Loucy (cell line): Measurements from ENCODE around the gene HIP1R.

Experiments used
- H2AFZ ChIP-seq: fragments of 200-600 bp; sonication (generic); 2 replicates; pipeline ENCODE4 v1.6.0; 2016; ENCODE audit warnings: antibody characterized with exemption, mild to moderate bottlenecking, low read length, moderate library complexity
- H3F3A ChIP-seq: fragments of 200-600 bp; 2 replicates; pipeline ENCODE4 v1.6.0; 2016; ENCODE audit warnings: antibody characterized with exemption, low read depth, mild to moderate bottlenecking
- H3K27me3 ChIP-seq: fragments of 200-600 bp; sonication (generic); 2 replicates; pipeline ENCODE4 v1.6.1; 2014; ENCODE audit warnings: low read length, mild to moderate bottlenecking; ENCODE audit not compliant: insufficient read depth, poor library complexity, severe bottlenecking
- H3K36me3 ChIP-seq: fragments of 200-600 bp; sonication (generic); 2 replicates; pipeline ENCODE4 v1.6.1; 2016; ENCODE audit warnings: low read length; ENCODE audit not compliant: insufficient read depth
- H3K4me1 ChIP-seq: fragments of 200-600 bp; sonication (generic); 2 replicates; pipeline ENCODE4 v1.5.1; 2014; ENCODE audit warnings: low read length, mild to moderate bottlenecking; ENCODE audit not compliant: insufficient read depth, poor library complexity, severe bottlenecking
- H3K4me2 ChIP-seq: fragments of 200-600 bp; sonication (generic); 2 replicates; pipeline ENCODE4 v1.6.0; 2014; ENCODE audit warnings: antibody characterized with exemption, low read length, low read depth, mild to moderate bottlenecking; ENCODE audit not compliant: poor library complexity, severe bottlenecking
- H3K4me3 ChIP-seq: fragments of 200-600 bp; sonication (generic); 2 replicates; pipeline ENCODE4 v1.5.1; 2014; ENCODE audit warnings: low read length, mild to moderate bottlenecking, mixed read lengths; ENCODE audit not compliant: poor library complexity, severe bottlenecking
- H3K79me2 ChIP-seq: fragments of 200-600 bp; sonication (generic); 2 replicates; pipeline ENCODE4 v1.6.1; 2014; ENCODE audit warnings: low read length; ENCODE audit not compliant: insufficient read depth
- H3K9ac ChIP-seq: fragments of 200-600 bp; sonication (generic); 2 replicates; pipeline ENCODE4 v1.6.0; 2014; ENCODE audit warnings: mild to moderate bottlenecking, low read depth, low read length, moderate library complexity; ENCODE audit not compliant: poor library complexity, severe bottlenecking
- H3K9me2 ChIP-seq: fragments of 200-600 bp; sonication (generic); replicated peaks from 2 replicates; pipeline ENCODE4 v1.6.1; 2016; ENCODE audit warnings: low read depth, low read length, mixed read lengths
- H3K9me3 ChIP-seq: fragments of 200-600 bp; sonication (generic); 2 replicates; pipeline ENCODE4 v1.6.1; 2014; ENCODE audit warnings: mild to moderate bottlenecking, antibody characterized with exemption, low read length, low read depth; ENCODE audit not compliant: insufficient read depth
- H4K20me1 ChIP-seq: fragments of 200-600 bp; sonication (generic); 2 replicates; pipeline ENCODE4 v1.6.0; 2014; ENCODE audit warnings: antibody characterized with exemption, low read length, mild to moderate bottlenecking; ENCODE audit not compliant: insufficient read depth, poor library complexity, severe bottlenecking
- CTCF ChIP-seq: fragments of 200-600 bp; sonication (generic); conservative IDR thresholded peaks from 2 replicates; pipeline ENCODE4 v1.5.1; 2014; ENCODE audit warnings: mild to moderate bottlenecking, antibody characterized with exemption, low read length
- EZH2phosphoT487 ChIP-seq: fragments of 200-600 bp; IDR thresholded peaks from 2 replicates; pipeline ENCODE4 v1.6.1; 2018; ENCODE audit warnings: antibody characterized with exemption, mild to moderate bottlenecking, moderate library complexity, borderline replicate concordance

HIP1R gene

GRCh38 chr12:122853582-122854245, 18.5 kb downstream of the HIP1R start:
- Histone ChIP-seq H3K36me3 (peaks cover 20% of the 10 kb centered on the region; the same call in 1 of the 2 replicates), H3K4me1 (no peaks in the 10 kb centered on the region), H3K4me2 (no peak overlapping the region), H3K9ac (no peak overlapping the region), H3K27me3 (no peaks in the 10 kb centered on the region), H3K79me2 (no peaks in the 10 kb centered on the region), H2AFZ (no peak overlapping the region), H3K4me3 (no peak overlapping the region), H3K9me3 (no peaks in the 10 kb centered on the region), H3F3A (no peaks in the 10 kb centered on the region), H4K20me1 (no peaks in the 10 kb centered on the region), H3K9me2 (no peaks in the 10 kb centered on the region)
- no peak for TF ChIP-seq CTCF
- no peak for TF ChIP-seq EZH2phosphoT487

- H3K79me2 ChIP-seq = no peaks in the 10 kb centered on the region
- H3K4me3 ChIP-seq = no peak overlapping the region
- no peak overlapping the region for H3K4me2 ChIP-seq
- TF ChIP-seq CTCF (no peak), EZH2phosphoT487 (no peak)
- no peaks in the 10 kb centered on the region for H3K9me3 ChIP-seq
- H3K27me3 ChIP-seq = no peaks in the 10 kb centered on the region
- H3K36me3 ChIP-seq = peaks cover 20% of the 10 kb centered on the region; the same call in 1 of the 2 replicates
- no peak overlapping the region for H3K9ac ChIP-seq
- no peaks in the 10 kb centered on the region for H3F3A ChIP-seq
- H3K4me1 ChIP-seq = no peaks in the 10 kb centered on the region
- no peaks in the 10 kb centered on the region for H4K20me1 ChIP-seq
- H2AFZ ChIP-seq = no peak overlapping the region
- no peaks in the 10 kb centered on the region for H3K9me2 ChIP-seq
Measured at GRCh38 chr12:122854554-122854953, 19.3 kb downstream of the HIP1R start.

- Histone ChIP-seq H3K36me3 (peaks cover 17% of the 10 kb centered on the region; the same call in 1 of the 2 replicates), H3K4me1 (no peaks in the 10 kb centered on the region), H4K20me1 (no peaks in the 10 kb centered on the region), H3K79me2 (no peaks in the 10 kb centered on the region), H3K4me2 (no peak overlapping the region), H3K9me3 (no peaks in the 10 kb centered on the region), H3K4me3 (no peak overlapping the region), H2AFZ (no peak overlapping the region), H3K9me2 (no peaks in the 10 kb centered on the region), H3K27me3 (no peaks in the 10 kb centered on the region), H3F3A (no peaks in the 10 kb centered on the region), H3K9ac (no peak overlapping the region)
- TF ChIP-seq EZH2phosphoT487 = no peak
- TF ChIP-seq CTCF = no peak
Measured at GRCh38 chr12:122855071-122855829, 20.0 kb downstream of the HIP1R start.
